Activated T-cell treated with anti-CD3 and anti-CD28 coated beads, Interleukin-2, amount 50 U/mL, for 1 hour (primary cell): ENCODE measurements around the gene E2F6.
"Not testable (repeated sequence)": the region's sequence is repeated elsewhere in the genome, so short reads cannot be mapped to it uniquely, and the experiment has no call there.

Experiments used
- DNase-seq: peaks from one replicate; pipeline ENCODE4 v3.0.0-alpha.2; 2020

The E2F6 gene

GRCh38 chr2:11411768-11412448 is 54.1 kb downstream of the E2F6 start:
- DNase-seq: no peak

DNA sequence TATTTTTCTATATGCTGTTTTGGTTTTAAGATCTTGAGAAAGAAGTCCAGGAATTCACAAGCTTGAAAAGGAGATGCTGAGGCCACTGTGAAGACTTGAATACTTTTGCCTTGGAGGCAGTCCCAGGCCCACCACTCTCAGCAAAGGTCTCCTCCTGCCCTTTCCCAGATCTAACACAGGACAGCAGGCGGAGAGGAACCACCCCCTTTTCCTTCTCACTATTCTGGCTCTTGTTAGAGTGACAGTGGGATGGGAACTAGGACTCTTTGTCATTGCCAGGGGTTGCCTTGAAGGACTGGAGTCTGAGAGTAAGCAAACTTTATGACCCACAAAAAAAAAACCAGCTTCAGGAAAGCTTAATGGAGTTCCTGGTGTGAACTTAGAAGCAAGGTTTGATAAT is 54.7 kb downstream of the E2F6 start:
- no peak for DNase-seq

GRCh38 chr2:11410101-11410500 is 55.9 kb downstream of the E2F6 start:
- DNase-seq: no peak

- DNase-seq: no peak
Observed at GRCh38 chr2:11409572-11409959, 56.4 kb downstream of the E2F6 start.

GRCh38 chr2:11408959-11409571 is 56.9 kb downstream of the E2F6 start:
- DNase-seq: no peak

- DNase-seq: no peak
Observed at GRCh38 chr2:11407413-11407812, 58.5 kb downstream of the E2F6 start.

GRCh38 chr2:11406958-11407381 is 59.0 kb downstream of the E2F6 start:
- no peak for DNase-seq

DNA sequence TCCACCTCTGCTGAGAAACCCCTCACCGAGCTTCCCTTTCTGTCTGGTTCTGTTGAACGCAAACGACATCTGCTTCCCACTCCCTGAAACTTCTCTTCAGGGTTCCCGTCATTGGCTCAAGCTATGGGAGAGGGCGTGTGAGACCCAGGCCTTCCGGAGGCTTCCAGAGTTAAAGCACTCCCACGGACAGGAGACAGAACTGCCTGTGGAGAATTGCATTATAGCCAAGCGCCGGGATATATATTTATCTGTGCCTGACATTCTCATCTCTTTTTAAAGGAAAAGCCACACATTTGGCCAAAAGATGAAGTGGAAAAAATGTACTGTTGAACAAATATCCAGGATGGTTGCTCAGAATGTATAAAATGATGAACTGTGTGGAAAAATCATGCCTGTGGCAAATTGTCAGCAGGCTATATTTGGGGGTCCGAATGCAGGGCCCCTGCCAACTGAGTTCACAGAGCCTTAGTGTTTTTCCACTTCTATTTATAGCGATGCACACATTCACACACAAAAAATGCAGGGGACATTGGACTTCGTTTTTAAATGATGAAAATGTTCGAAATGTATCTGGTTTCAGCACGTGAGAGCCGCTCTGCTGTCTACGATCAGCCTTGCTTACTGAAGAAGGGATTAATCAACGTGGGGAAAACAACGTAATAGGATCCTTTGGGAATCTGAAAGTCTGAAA is 59.5 kb downstream of the E2F6 start:
- no peak for DNase-seq

GRCh38 chr2:11405599-11406266 is 60.2 kb downstream of the E2F6 start:
- no peak for DNase-seq

DNA sequence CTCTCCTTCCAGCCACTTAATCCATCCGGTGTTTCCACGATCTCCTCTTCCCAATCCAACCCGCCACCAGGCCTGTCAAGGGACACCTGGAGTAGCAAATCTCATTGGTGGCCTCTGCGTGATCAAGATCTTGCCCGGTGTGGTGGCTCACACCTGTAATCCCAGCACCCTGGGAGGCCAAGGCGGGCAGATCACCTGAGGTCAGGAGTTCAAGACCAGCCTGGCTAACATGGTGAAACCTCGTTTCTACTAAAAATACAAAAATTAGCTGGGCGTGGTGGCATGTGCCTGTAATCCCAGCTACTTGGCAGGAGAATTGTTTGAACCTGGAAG is 60.9 kb downstream of the E2F6 start:
- DNase-seq: not testable (repeated sequence)

DNA sequence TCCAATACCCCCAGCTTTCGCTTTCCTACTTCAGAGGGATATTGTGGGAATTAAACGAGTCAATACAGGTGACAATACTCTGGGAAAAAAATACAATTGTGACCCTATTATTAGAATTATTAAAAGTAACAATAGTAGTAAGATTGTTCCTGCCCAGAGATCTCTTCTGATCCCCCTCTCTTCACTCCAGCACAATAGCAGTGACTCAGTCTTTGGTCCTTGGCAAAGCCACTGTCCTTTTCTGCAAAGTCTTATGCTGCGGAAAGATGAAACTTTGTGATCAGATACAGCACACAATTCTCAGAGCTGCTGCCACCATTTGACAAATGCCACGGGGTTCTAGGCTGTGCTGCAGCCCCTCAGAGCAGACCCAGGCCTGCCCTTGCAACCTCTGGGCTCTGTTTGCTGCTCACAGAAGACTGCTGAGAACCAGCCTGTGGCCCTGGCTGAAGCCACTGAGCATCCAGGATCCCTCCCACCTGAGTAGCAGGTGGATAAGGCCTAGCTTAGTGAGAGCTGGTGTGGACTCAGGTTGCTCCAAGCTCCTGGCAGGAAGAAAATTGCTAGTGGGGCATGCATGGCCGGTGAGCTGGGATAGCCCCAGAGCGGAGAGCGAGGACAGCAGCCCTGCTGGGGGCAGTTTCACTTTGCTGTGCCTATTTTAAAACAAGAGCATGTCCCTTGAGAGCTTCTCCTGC is 61.4 kb downstream of the E2F6 start:
- DNase-seq: no peak

DNA sequence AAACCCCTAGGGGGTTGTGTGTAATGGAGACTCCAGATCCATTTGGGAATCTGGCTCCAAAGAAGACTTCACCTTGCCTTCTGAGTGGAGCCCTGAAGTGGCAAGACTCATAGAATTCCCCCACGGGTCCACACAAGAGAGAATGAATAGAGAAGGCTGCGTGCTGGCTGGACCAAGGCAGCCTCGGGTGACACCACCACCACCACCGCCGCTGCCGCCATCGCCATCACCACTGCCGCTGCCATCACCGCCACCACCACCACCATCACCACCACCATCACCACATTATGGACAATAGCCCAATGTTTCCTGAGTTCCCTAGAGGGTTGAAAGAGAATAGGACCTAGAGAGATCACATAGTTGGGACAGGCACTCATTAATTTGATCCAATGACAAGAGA is 63.5 kb downstream of the E2F6 start:
- DNase-seq: no peak

DNA sequence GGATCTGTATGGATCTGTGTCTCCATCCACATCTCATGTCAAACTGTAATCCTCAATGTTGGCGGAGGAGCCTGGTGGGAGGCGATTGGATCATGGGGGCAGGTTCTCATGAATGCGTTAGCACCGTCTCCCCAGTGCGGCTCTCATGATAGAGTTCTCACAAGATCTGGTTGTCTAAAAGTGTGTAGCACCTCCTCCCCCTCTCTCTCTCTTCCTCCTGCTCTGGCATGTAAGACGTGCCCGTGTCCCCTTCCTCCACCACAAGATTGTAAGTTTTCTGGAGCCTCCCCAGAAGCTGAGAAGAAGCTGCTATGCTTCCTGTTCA is 66.6 kb downstream of the E2F6 start:
- no peak for DNase-seq

DNA sequence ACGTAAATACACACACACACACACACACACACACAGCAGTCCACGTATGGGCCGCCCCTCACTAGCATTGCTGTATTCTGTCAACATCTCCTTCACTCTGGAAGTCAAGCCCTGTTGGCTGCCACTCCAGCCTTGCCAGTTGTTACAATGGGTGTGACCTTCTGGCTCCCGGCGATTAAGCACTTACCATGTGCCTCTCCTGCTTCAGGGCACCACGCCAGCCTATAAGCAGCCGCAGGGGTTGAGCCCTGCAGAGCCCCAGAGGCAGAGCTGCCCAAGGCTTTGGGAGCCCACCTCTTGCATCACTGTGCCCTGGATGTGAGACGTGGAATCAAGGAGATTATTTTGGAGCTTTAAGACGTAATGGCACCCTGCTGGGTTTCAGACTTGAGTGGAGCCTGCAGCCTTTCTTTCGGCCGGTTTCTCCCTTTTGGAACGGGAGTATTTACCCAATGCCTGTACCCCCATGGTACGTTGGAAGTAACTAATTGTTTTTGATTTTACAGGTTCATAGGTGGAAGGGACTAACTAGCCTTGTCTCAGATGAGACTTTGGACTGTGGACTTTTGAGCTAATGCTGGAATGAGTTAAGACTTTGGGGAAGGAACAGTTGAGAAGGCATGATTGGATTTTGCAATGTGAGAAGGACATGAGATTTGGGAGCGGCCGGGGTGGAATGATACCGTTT is 67.1 kb downstream of the E2F6 start:
- no peak for DNase-seq

GRCh38 chr2:11397513-11397912 is 68.4 kb downstream of the E2F6 start:
- no peak for DNase-seq

- no peak for DNase-seq
Observed at GRCh38 chr2:11396467-11397445, 69.2 kb downstream of the E2F6 start.

GRCh38 chr2:11396021-11396420 is 69.9 kb downstream of the E2F6 start:
- no peak for DNase-seq

DNA sequence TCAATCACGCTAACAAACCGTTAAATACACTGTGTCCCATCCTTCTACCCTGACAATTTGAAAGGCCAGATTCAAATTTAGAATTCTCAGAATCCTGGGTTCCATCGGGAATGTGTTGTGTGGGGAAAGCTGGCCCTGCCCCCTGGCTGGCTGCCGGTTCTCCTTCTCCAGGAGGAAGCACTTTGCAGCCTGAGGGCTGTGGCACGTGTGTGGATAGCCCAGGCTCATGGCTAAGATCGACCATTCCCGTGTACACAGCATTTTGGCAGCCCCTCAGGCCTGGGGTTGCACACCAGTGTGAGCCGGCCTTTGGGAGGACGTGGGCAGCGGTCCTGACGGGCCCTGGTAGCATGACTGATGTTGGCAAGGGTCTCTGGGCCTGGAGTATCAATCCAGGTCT is 70.6 kb downstream of the E2F6 start:
- no peak for DNase-seq
